ENCODE measurements around the gene ABCC11.

The ABCC11 gene

GRCh38 chr16:48210747-48211146, 36.6 kb downstream of the ABCC11 start:
- Histone ChIP-seq H3K4me1 (no peaks in the 10 kb centered on the region), H3K9ac (no peak overlapping the region), H3K27ac (no peak overlapping the region), H4K20me1 (no peaks in the 10 kb centered on the region), H3K27me3 (no peaks in the 10 kb centered on the region), H3K9me3 (no peaks in the 10 kb centered on the region), H3K36me3 (no peaks in the 10 kb centered on the region), H3K4me2 (no peak overlapping the region), H3K4me3 (no peak overlapping the region)
- TF ChIP-seq Cebpa-rat (IDR thresholded peaks at IDR 0.05): no peak

- no peaks in the 10 kb centered on the region for H3K36me3 ChIP-seq
- no peaks in the 10 kb centered on the region for H3K4me1 ChIP-seq
- no peak overlapping the region for H3K9ac ChIP-seq
- no peaks in the 10 kb centered on the region for H3K27me3 ChIP-seq
- no peak overlapping the region for H3K4me2 ChIP-seq
- no peak for TF ChIP-seq Cebpa-rat (IDR thresholded peaks at IDR 0.05)
- H3K4me3 ChIP-seq: no peak overlapping the region
- H3K27ac ChIP-seq: no peak overlapping the region
- no peaks in the 10 kb centered on the region for H3K9me3 ChIP-seq
- H4K20me1 ChIP-seq: no peaks in the 10 kb centered on the region
Observed at GRCh38 chr16:48206594-48207242, 40.6 kb downstream of the ABCC11 start.

- H3K27me3 ChIP-seq: no peaks in the 10 kb centered on the region; the same call in 1 of the 2 replicates
- H3K4me1 ChIP-seq: no peaks in the 10 kb centered on the region
- no peak for TF ChIP-seq Cebpa-rat (IDR thresholded peaks at IDR 0.05)
- no peak overlapping the region for H3K9ac ChIP-seq
- no peaks in the 10 kb centered on the region for H4K20me1 ChIP-seq
- H3K36me3 ChIP-seq: no peaks in the 10 kb centered on the region
- H3K9me3 ChIP-seq: no peaks in the 10 kb centered on the region
- no peak overlapping the region for H3K4me3 ChIP-seq
- H3K4me2 ChIP-seq: no peak overlapping the region
- no peak overlapping the region for H3K27ac ChIP-seq
Observed at GRCh38 chr16:48204825-48205151, 42.6 kb downstream of the ABCC11 start.

GRCh38 chr16:48203974-48204824, 43.1 kb downstream of the ABCC11 start:
- no peaks in the 10 kb centered on the region; the same call in 1 of the 2 replicates for H3K27me3 ChIP-seq
- no peaks in the 10 kb centered on the region for H3K9me3 ChIP-seq
- H3K4me2 ChIP-seq: no peak overlapping the region
- H4K20me1 ChIP-seq: no peaks in the 10 kb centered on the region
- H3K36me3 ChIP-seq: no peaks in the 10 kb centered on the region
- no peaks in the 10 kb centered on the region for H3K4me1 ChIP-seq
- no peak overlapping the region for H3K27ac ChIP-seq
- no peak overlapping the region for H3K9ac ChIP-seq
- no peak for TF ChIP-seq Cebpa-rat (IDR thresholded peaks at IDR 0.05)
- no peak overlapping the region for H3K4me3 ChIP-seq

- no peak for TF ChIP-seq Cebpa-rat (IDR thresholded peaks at IDR 0.05)
Observed at GRCh38 chr16:48201515-48202201, 45.7 kb downstream of the ABCC11 start.

GRCh38 chr16:48197294-48197693, 50.0 kb downstream of the ABCC11 start:
- TF ChIP-seq Cebpa-rat (IDR thresholded peaks at IDR 0.05): no peak
- no peak overlapping the region for H3K4me3 ChIP-seq
- no peak overlapping the region for H3K4me2 ChIP-seq
- no peak overlapping the region for H3K9ac ChIP-seq
- H3K27me3 ChIP-seq: no peaks in the 10 kb centered on the region; the same call in 1 of the 2 replicates
- H3K4me1 ChIP-seq: peaks cover 7% of the 10 kb centered on the region
- no peak overlapping the region for H3K27ac ChIP-seq
- H3K9me3 ChIP-seq: peaks cover 10% of the 10 kb centered on the region; the same call in 1 of the 2 replicates
- H4K20me1 ChIP-seq: no peaks in the 10 kb centered on the region
- H3K36me3 ChIP-seq: no peaks in the 10 kb centered on the region

More at GRCh38 chr16:48201515-48202201, 45.7 kb downstream of the ABCC11 start:
- peaks cover 10% of the 10 kb centered on the region; the same call in 1 of the 2 replicates for H3K9me3 ChIP-seq
- H3K4me2 ChIP-seq: no peak overlapping the region
- no peaks in the 10 kb centered on the region for H3K36me3 ChIP-seq
- H3K4me3 ChIP-seq: no peak overlapping the region
- no peak overlapping the region for H3K9ac ChIP-seq
- H3K27me3 ChIP-seq: no peaks in the 10 kb centered on the region; the same call in 1 of the 2 replicates
- H3K4me1 ChIP-seq: no peaks in the 10 kb centered on the region
- no peak overlapping the region for H3K27ac ChIP-seq
- no peaks in the 10 kb centered on the region for H4K20me1 ChIP-seq

- H3K4me3 ChIP-seq: no peak overlapping the region
- no peak overlapping the region; the same call in 1 of the 2 replicates for H3K4me2 ChIP-seq
- no peaks in the 10 kb centered on the region for H4K20me1 ChIP-seq
- no peak overlapping the region for H3K9ac ChIP-seq
- TF ChIP-seq Cebpa-rat (IDR thresholded peaks at IDR 0.05): no peak
- H3K36me3 ChIP-seq: no peaks in the 10 kb centered on the region
- H3K27ac ChIP-seq: no peak overlapping the region
- peaks cover 10% of the 10 kb centered on the region; the same call in 1 of the 2 replicates for H3K9me3 ChIP-seq
- no peaks in the 10 kb centered on the region; the same call in 1 of the 2 replicates for H3K27me3 ChIP-seq
- peaks cover 7% of the 10 kb centered on the region for H3K4me1 ChIP-seq
Observed at GRCh38 chr16:48194828-48195556, 52.3 kb downstream of the ABCC11 start.

GRCh38 chr16:48193846-48194245, 53.5 kb downstream of the ABCC11 start:
- H3K4me3 ChIP-seq: no peak overlapping the region
- no peaks in the 10 kb centered on the region for H4K20me1 ChIP-seq
- H3K4me2 ChIP-seq: no peak overlapping the region
- H3K27ac ChIP-seq: no peak overlapping the region
- peaks cover 8% of the 10 kb centered on the region for H3K4me1 ChIP-seq
- H3K9ac ChIP-seq: no peak overlapping the region
- no peak for TF ChIP-seq Cebpa-rat (IDR thresholded peaks at IDR 0.05)
- H3K9me3 ChIP-seq: peaks cover 10% of the 10 kb centered on the region; the same call in 1 of the 2 replicates
- H3K27me3 ChIP-seq: no peaks in the 10 kb centered on the region
- H3K36me3 ChIP-seq: no peaks in the 10 kb centered on the region

GRCh38 chr16:48188449-48189102, 58.8 kb downstream of the ABCC11 start:
- Histone ChIP-seq H3K4me1 (peaks cover 7% of the 10 kb centered on the region; the same call in 1 of the 2 replicates), H3K9ac (no peak overlapping the region), H3K36me3 (no peaks in the 10 kb centered on the region), H3K27me3 (no peaks in the 10 kb centered on the region), H3K27ac (no peak overlapping the region), H4K20me1 (no peaks in the 10 kb centered on the region), H3K4me3 (no peak overlapping the region), H3K4me2 (no peak overlapping the region), H3K9me3 (no peaks in the 10 kb centered on the region)
- TF ChIP-seq Cebpa-rat (IDR thresholded peaks at IDR 0.05): peak; percentile 60; the same call in 1 of the 2 replicates

All from BLaER1 (cell line).